Right ventricle myocardium inferior (tissue), 1 donor: ENCODE data around the gene TTLL9. TPM values are rescaled to one million over a fixed set of nuclear protein-coding genes. Genes with fewer than 3 reads are reported as not detected.
"Not testable (repeated sequence)": the region's sequence is repeated elsewhere in the genome, so short reads cannot be mapped to it uniquely, and the experiment has no call there.

Experiments
- ATAC-seq: fragments of 200-7000 bp; cut with Tn5 transposase; one replicate; pipeline ENCODE4 v1.9.1; 2020; ENCODE audit warnings: mild to moderate bottlenecking, moderate library complexity
- DNase-seq: peaks from one replicate; pipeline ENCODE4 v3.0.0; 2021; ENCODE audit errors: missing footprints
- intact Hi-C: fragments of 100-400 bp; cut with DNase I; formaldehyde crosslinking; loops from one replicate; pipeline ENCODE4 v1.11.0; 2022
- total RNA-seq: library from RNA; stranded (reverse); fragmentation: NEBNext Ultra II Directional; extraction: Animal tissue kit (Norgen Biotek cat#: 25700); gene quantifications from one replicate; pipeline ENCODE4 v1.2.1, GENCODE V29; 2021
- donor health status: DM: no; HTN: yes; CAD: no; lungs with severe emphysema.

Gene TTLL9
- total RNA-seq, 1 donor from 2014 or later: not detected

GRCh38 chr20:31909253-31910070 is 39.0 kb downstream of the TTLL9 start:
- intact Hi-C loops: no loop called here
- DNase-seq (no peak), ATAC-seq (no peak)

GRCh38 chr20:31910071-31910803 is 39.8 kb downstream of the TTLL9 start:
- no peak for ATAC-seq
- intact Hi-C loops: no loop called here
- no peak for DNase-seq

GRCh38 chr20:31913431-31914157 is 43.2 kb downstream of the TTLL9 start:
- intact Hi-C loops: no loop called here
- DNase-seq (no peak), ATAC-seq (no peak)

- DNase-seq: no peak
- intact Hi-C loops: no loop called here
- ATAC-seq: no peak
Measured at GRCh38 chr20:31914170-31914569, 43.7 kb downstream of the TTLL9 start.

- ATAC-seq (no peak), DNase-seq (no peak)
- intact Hi-C loops: no loop called here
Measured at GRCh38 chr20:31915491-31916280, 45.3 kb downstream of the TTLL9 start.

- DNase-seq (no peak), ATAC-seq (no peak)
- intact Hi-C loops: no loop called here
Measured at GRCh38 chr20:31916708-31917107, 46.3 kb downstream of the TTLL9 start.

- DNase-seq, ATAC-seq, intact Hi-C loops: not testable (repeated sequence)
Measured at GRCh38 chr20:31917962-31918412, 47.6 kb downstream of the TTLL9 start.

GRCh38 chr20:31918466-31919105 is 48.2 kb downstream of the TTLL9 start:
- DNase-seq (no peak), ATAC-seq (no peak)
- intact Hi-C loops: no loop called here

GRCh38 chr20:31919410-31920155 is 49.1 kb downstream of the TTLL9 start:
- no peak for ATAC-seq
- intact Hi-C loops: no loop called here
- DNase-seq: no peak

- DNase-seq (no peak), ATAC-seq (no peak)
- intact Hi-C loops: no loop called here
Measured at GRCh38 chr20:31920275-31920855, 49.9 kb downstream of the TTLL9 start.

- DNase-seq, ATAC-seq, intact Hi-C loops: not testable (repeated sequence)
Measured at GRCh38 chr20:31921480-31921879, 51.0 kb downstream of the TTLL9 start.

GRCh38 chr20:31922181-31922580 is 51.7 kb downstream of the TTLL9 start:
- intact Hi-C loops: no loop called here
- no peak for ATAC-seq
- no peak for DNase-seq

GRCh38 chr20:31922588-31922987 is 52.2 kb downstream of the TTLL9 start:
- no peak for ATAC-seq
- intact Hi-C loops: no loop called here
- no peak for DNase-seq

- DNase-seq (no peak), ATAC-seq (no peak)
- intact Hi-C loops: no loop called here
Measured at GRCh38 chr20:31923388-31924331, 53.2 kb downstream of the TTLL9 start.

- DNase-seq (no peak), ATAC-seq (no peak)
- intact Hi-C loops: no loop called here
Measured at GRCh38 chr20:31924561-31924960, 54.1 kb downstream of the TTLL9 start.

- intact Hi-C loops: no loop called here
- ATAC-seq (no peak), DNase-seq (no peak)
Measured at GRCh38 chr20:31925631-31926030, 55.2 kb downstream of the TTLL9 start.
